ENCODE data around the gene APOBEC4. TPM values are rescaled to one million over a fixed set of nuclear protein-coding genes. Genes with fewer than 3 reads are reported as not detected.

APOBEC4 gene
- total RNA-seq, 5 donors from 2014 or later (not counting 1 experiment from before 2014, with no cell fraction given) = not detected

- H3K4me1 Mint-ChIP-seq = peaks cover 18 to 29% (median 28%) of the 10 kb centered on the region in 3 donors
- no peaks in the 10 kb centered on the region for H3K36me3 Mint-ChIP-seq
- peaks cover 0 to 2% of the 10 kb centered on the region in 2 donors for H3K27me3 Mint-ChIP-seq
- Histone ChIP-seq H3K9me3 (no peaks in the 10 kb centered on the region), H3K4me3 (ENCODE audit: control insufficient read depth in 1 of 2, extremely low read depth in 1 of 2, low read length in 1 of 2) (no peak overlapping the region), H3K27ac (ENCODE audit: low read length) (no peak overlapping the region), H3K4me1 (ENCODE audit: control insufficient read depth in 1 of 2, extremely low read depth in 1 of 2, insufficient read depth in 2 of 2, low read length in 2 of 2) (peaks cover 7% of the 10 kb centered on the region in 2 experiments), H3K36me3 (ENCODE audit: control insufficient read depth in 2 of 2, extremely low read depth in 1 of 2, insufficient read depth in 1 of 2, low read length in 1 of 2) (no peaks in the 10 kb centered on the region), H3K27me3 (replicated peaks in 1 of 2; ENCODE audit: control insufficient read depth in 2 of 2, extremely low read depth in 1 of 2, insufficient read depth in 2 of 2, low read length in 1 of 2) (no peaks in the 10 kb centered on the region)
- no CpG with 5 or more reads among the region's 7 CpGs for WGBS (ENCODE audit: insufficient coverage)
- POLR2A ChIA-PET = no interaction called here
- H3K9me3 Mint-ChIP-seq = no peaks in the 10 kb centered on the region
- no peak for ATAC-seq (replicated peaks in 1 of 4)
- CTCF ChIA-PET = no interaction called here
- DNase-seq = no peak
- H3K4me3 Mint-ChIP-seq = no peak overlapping the region
- H3K27ac Mint-ChIP-seq = no peak overlapping the region
These were observed 14.3 kb downstream of the APOBEC4 start for GRCh38 chr1:183638649-183639387.

- Histone ChIP-seq H3K27me3 (replicated peaks in 1 of 2; ENCODE audit: control insufficient read depth in 2 of 2, extremely low read depth in 1 of 2, insufficient read depth in 2 of 2, low read length in 1 of 2) (no peaks in the 10 kb centered on the region), H3K4me3 (ENCODE audit: control insufficient read depth in 1 of 2, extremely low read depth in 1 of 2, low read length in 1 of 2) (no peak overlapping the region), H3K9me3 (no peaks in the 10 kb centered on the region), H3K4me1 (ENCODE audit: control insufficient read depth in 1 of 2, extremely low read depth in 1 of 2, insufficient read depth in 2 of 2, low read length in 2 of 2) (peaks cover 7 to 24% of the 10 kb centered on the region in 2 experiments), H3K27ac (ENCODE audit: low read length) (no peak overlapping the region), H3K36me3 (ENCODE audit: control insufficient read depth in 2 of 2, extremely low read depth in 1 of 2, insufficient read depth in 1 of 2, low read length in 1 of 2) (peaks cover 0 to 3% of the 10 kb centered on the region in 2 donors)
- CTCF ChIA-PET = interaction anchor here in 1 of 2 donors (1.8 kb wide), 1 partner anchor 12 kb away, joined by 4 read pairs; no protein-coding TSS in a partner anchor
- H3K36me3 Mint-ChIP-seq = no peaks in the 10 kb centered on the region
- peaks cover 0 to 2% of the 10 kb centered on the region in 2 donors for H3K27me3 Mint-ChIP-seq
- DNase-seq = no peak
- H3K9me3 Mint-ChIP-seq = no peaks in the 10 kb centered on the region
- peaks cover 36 to 48% (median 46%) of the 10 kb centered on the region in 3 donors for H3K4me1 Mint-ChIP-seq
- POLR2A ChIA-PET = no interaction called here
- ATAC-seq (replicated peaks in 1 of 4) = no peak
- WGBS (ENCODE audit: insufficient coverage) = 83% methylated on average over 3 of the region's 5 CpGs
- peak overlapping the region; percentile 99 to 100 (median 100) for H3K4me3 Mint-ChIP-seq
- peak overlapping the region in 1 of 2 donors; percentile 99 for H3K27ac Mint-ChIP-seq
These were observed 16.3 kb downstream of the APOBEC4 start for GRCh38 chr1:183636783-183637182.

DNA sequence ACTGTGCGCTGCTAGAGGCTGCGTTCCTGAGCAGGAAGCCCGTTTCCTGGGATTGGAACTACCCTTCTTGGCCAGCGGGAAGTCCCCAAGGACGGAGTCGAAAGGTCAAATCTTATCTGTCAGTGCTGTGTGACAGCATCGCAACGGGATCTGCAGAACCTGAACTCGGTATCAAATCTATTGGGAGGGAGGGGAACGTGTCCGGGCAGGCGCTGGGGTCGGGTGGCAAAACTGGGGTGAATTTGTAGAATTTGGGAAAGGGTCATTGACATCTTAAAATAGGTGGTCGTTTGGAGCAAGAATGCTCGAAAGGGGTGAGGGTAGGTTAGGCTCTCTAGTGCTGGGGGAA, 16.8 kb downstream of the APOBEC4 start:
- no peaks in the 10 kb centered on the region for H3K27me3 ChIP-seq (replicated peaks in 1 of 2; ENCODE audit: control insufficient read depth in 2 of 2, extremely low read depth in 1 of 2, insufficient read depth in 2 of 2, low read length in 1 of 2)
- peaks cover 9 to 27% of the 10 kb centered on the region in 2 experiments for H3K4me1 ChIP-seq (ENCODE audit: control insufficient read depth in 1 of 2, extremely low read depth in 1 of 2, insufficient read depth in 2 of 2, low read length in 2 of 2)
- ATAC-seq (replicated peaks in 1 of 4) (no peak), DNase-seq (peak in 1 of 35 experiments; percentile 59)
- ChIA-PET POLR2A (no interaction called here), CTCF (interaction anchor here in 1 of 2 donors (0.5 to 0.6 kb wide), 2 partner anchors 10 to 1410 kb away, joined by 3 read pairs; no protein-coding TSS in a partner anchor)
- 4% methylated on average over 13 of the region's 15 CpGs for WGBS (ENCODE audit: insufficient coverage)
- H3K9me3 ChIP-seq = no peaks in the 10 kb centered on the region
- Mint-ChIP-seq H3K27ac (peak overlapping the region; percentile 99), H3K4me1 (peaks cover 39 to 51% (median 50%) of the 10 kb centered on the region in 3 donors), H3K36me3 (no peaks in the 10 kb centered on the region), H3K9me3 (no peaks in the 10 kb centered on the region), H3K4me3 (peak overlapping the region; percentile 99 to 100 (median 100)), H3K27me3 (peaks cover 0 to 2% of the 10 kb centered on the region in 2 donors)
- H3K27ac ChIP-seq (ENCODE audit: low read length) = peak overlapping the region; percentile 43
- H3K4me3 ChIP-seq (ENCODE audit: control insufficient read depth in 1 of 2, extremely low read depth in 1 of 2, low read length in 1 of 2) = peak overlapping the region; percentile 84 to 97
- H3K36me3 ChIP-seq (ENCODE audit: control insufficient read depth in 2 of 2, extremely low read depth in 1 of 2, insufficient read depth in 1 of 2, low read length in 1 of 2) = peaks cover 0 to 5% of the 10 kb centered on the region in 2 donors

- Mint-ChIP-seq H3K36me3 (peaks cover 2% of the 10 kb centered on the region), H3K27me3 (peaks cover 0 to 2% of the 10 kb centered on the region in 2 donors), H3K4me3 (peak within 1 kb of the TSS; percentile 99 to 100 (median 100)), H3K9me3 (no peaks in the 10 kb centered on the region), H3K4me1 (peaks cover 42 to 55% (median 54%) of the 10 kb centered on the region in 3 donors), H3K27ac (peak within 1 kb of the TSS; percentile 99)
- Histone ChIP-seq H3K4me3 (ENCODE audit: control insufficient read depth in 1 of 2, extremely low read depth in 1 of 2, low read length in 1 of 2) (peak within 1 kb of the TSS; percentile 84 to 97), H3K27me3 (replicated peaks in 1 of 2; ENCODE audit: control insufficient read depth in 2 of 2, extremely low read depth in 1 of 2, insufficient read depth in 2 of 2, low read length in 1 of 2) (no peaks in the 10 kb centered on the region), H3K9me3 (no peaks in the 10 kb centered on the region), H3K27ac (ENCODE audit: low read length) (peak within 1 kb of the TSS; percentile 68), H3K4me1 (ENCODE audit: control insufficient read depth in 1 of 2, extremely low read depth in 1 of 2, insufficient read depth in 2 of 2, low read length in 2 of 2) (peaks cover 11 to 31% of the 10 kb centered on the region in 2 experiments), H3K36me3 (ENCODE audit: control insufficient read depth in 2 of 2, extremely low read depth in 1 of 2, insufficient read depth in 1 of 2, low read length in 1 of 2) (peaks cover 0 to 9% of the 10 kb centered on the region in 2 donors)
- peak; percentile 90 to 93 (median 93) for ATAC-seq (replicated peaks in 1 of 4)
- WGBS (ENCODE audit: insufficient coverage) = under 1% methylated on average over 60 of the region's 65 CpGs
- peak; percentile 85 to 98 (median 90) for DNase-seq
- ChIA-PET POLR2A (no interaction called here), CTCF (interaction anchor here (0.5 to 1.3 kb wide), 3 partner anchors 9 to 1410 kb away, joined by 3 read pairs; no protein-coding TSS in a partner anchor)
These were observed 17.3 kb downstream of the APOBEC4 start, which contains the start of gene ARPC5 for GRCh38 chr1:183635606-183636333. Gene ARPC5 (minus strand): TSS chr1:183635783. CDS start chr1:183635659, 124 bp downstream.

DNA sequence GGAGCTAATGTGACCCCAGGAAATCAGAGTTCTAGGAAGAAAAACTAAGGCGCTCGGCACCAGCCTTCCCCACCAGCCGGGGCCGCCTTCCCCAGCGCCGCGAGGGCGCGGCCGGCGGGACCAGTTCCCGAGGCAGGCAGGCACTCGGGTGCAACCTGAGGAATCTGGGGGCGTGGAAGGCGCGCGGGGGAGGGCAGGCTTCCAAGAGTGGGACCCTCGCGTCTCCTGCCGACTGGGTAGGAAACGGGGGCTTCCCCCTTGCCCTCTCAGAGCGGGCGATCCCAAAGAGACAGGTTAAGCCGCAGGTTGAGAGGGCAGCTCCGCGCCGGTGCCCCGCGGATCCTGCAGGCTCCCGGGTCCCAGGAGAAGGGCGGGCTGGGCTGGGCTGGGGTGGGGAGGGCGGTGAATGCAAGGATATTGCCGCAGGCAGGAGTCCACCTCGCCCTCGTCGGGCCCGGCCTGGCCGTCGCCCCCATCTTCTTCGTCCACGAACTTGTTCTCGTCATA, 18.0 kb downstream of the APOBEC4 start:
- H3K27me3 ChIP-seq (replicated peaks in 1 of 2; ENCODE audit: control insufficient read depth in 2 of 2, extremely low read depth in 1 of 2, insufficient read depth in 2 of 2, low read length in 1 of 2) = no peaks in the 10 kb centered on the region
- peak overlapping the region; percentile 68 for H3K27ac ChIP-seq (ENCODE audit: low read length)
- H3K9me3 Mint-ChIP-seq = no peaks in the 10 kb centered on the region
- H3K4me1 Mint-ChIP-seq = peaks cover 48 to 61% (median 60%) of the 10 kb centered on the region in 3 donors
- DNase-seq = peak in 6 of 35 experiments; percentile 2 to 25 (median 14)
- H3K4me1 ChIP-seq (ENCODE audit: control insufficient read depth in 1 of 2, extremely low read depth in 1 of 2, insufficient read depth in 2 of 2, low read length in 2 of 2) = peaks cover 11 to 35% of the 10 kb centered on the region in 2 experiments
- ChIA-PET POLR2A (interaction anchor here (0.7 to 1.0 kb wide), 2 partner anchors 16 to 165 kb away, joined by 3 read pairs; no protein-coding TSS in a partner anchor), CTCF (interaction anchor here (0.6 to 1.3 kb wide), 4 partner anchors 10 to 320 kb away, joined by 3 to 12 read pairs (median 4); no protein-coding TSS in a partner anchor)
- H3K36me3 ChIP-seq (ENCODE audit: control insufficient read depth in 2 of 2, extremely low read depth in 1 of 2, insufficient read depth in 1 of 2, low read length in 1 of 2) = peaks cover 0 to 15% of the 10 kb centered on the region in 2 donors
- peak overlapping the region; percentile 99 for H3K27ac Mint-ChIP-seq
- no peaks in the 10 kb centered on the region for H3K9me3 ChIP-seq
- WGBS (ENCODE audit: insufficient coverage) = 0% methylated on average over 33 of the region's 42 CpGs
- H3K4me3 ChIP-seq (ENCODE audit: control insufficient read depth in 1 of 2, extremely low read depth in 1 of 2, low read length in 1 of 2) = peak overlapping the region; percentile 84 to 97
- peak in 3 of 4 experiments; percentile 5 to 10 (median 9) for ATAC-seq (replicated peaks in 1 of 4)
- peaks cover 0 to 2% of the 10 kb centered on the region in 2 donors for H3K27me3 Mint-ChIP-seq
- peaks cover 9% of the 10 kb centered on the region for H3K36me3 Mint-ChIP-seq
- peak overlapping the region; percentile 99 to 100 (median 100) for H3K4me3 Mint-ChIP-seq
